ENCODE data around the gene KANSL1L. TPM values are rescaled to one million over a fixed set of nuclear protein-coding genes. Genes with fewer than 3 reads are reported as not detected.

Gene KANSL1L
- total and polyA plus RNA-seq, 12 donors, result 4.0 to 27.3 (median 18.9) TPM

- intact Hi-C loops (cut with DNase I), result loop anchor here (1.0 to 10.0 kb wide), 7 partner anchors 217 to 417 kb away; no protein-coding TSS in a partner anchor
- 91 to 95% methylated on average over 2 of the region's 2 CpGs for WGBS, 2 donors
Measured at GRCh38 chr2:209977386-209978239, 193.6 kb downstream of the KANSL1L start.

DNA sequence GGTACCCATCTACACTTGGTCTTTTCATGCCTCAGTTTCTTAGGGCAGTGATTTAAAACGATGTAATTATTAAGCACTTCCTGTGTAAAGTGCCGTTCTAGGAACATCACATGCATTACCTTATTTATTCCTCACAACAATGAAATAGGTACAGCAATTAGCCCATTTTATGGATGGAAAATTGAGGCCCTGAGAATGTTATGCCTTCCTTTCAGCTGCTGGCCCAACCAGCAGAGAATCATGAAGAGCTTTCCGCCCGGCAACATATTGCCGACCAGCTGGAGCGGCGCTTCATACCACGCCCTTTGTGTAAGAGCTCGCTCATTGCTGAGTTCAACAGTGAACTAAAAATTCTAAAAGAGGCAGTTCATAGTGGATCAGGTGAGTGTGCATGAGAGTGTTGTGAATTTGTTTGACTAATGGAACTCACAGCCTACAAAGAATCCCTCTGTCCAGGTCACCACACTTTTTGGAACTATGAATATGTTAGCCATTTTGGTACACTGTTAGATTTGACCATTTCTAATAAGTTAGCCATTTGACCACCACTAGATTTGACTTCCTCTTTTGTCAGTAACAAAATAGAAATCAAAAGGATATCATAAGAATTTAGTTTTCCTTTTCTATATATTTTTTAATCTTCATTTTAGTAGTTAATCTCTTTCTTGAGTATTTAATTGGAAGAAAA is 194.4 kb downstream of the KANSL1L start:
- Histone ChIP-seq H3K4me3 (no peak overlapping the region), H3K36me3 (no peaks in the 10 kb centered on the region), H3K27me3 (peaks cover 0 to 11% (median 0%) of the 10 kb centered on the region in 7 donors), H3K4me1 (no peaks in the 10 kb centered on the region), H3K9me3 (no peaks in the 10 kb centered on the region), H3K27ac (no peak overlapping the region)
- no peak for DNase-seq
- intact Hi-C loops (cut with DNase I), result loop anchor here in 8 of 10 donors (1.0 to 10.0 kb wide), 6 partner anchors 218 to 418 kb away; no protein-coding TSS in a partner anchor
- TF ChIP-seq, protein P1, sequence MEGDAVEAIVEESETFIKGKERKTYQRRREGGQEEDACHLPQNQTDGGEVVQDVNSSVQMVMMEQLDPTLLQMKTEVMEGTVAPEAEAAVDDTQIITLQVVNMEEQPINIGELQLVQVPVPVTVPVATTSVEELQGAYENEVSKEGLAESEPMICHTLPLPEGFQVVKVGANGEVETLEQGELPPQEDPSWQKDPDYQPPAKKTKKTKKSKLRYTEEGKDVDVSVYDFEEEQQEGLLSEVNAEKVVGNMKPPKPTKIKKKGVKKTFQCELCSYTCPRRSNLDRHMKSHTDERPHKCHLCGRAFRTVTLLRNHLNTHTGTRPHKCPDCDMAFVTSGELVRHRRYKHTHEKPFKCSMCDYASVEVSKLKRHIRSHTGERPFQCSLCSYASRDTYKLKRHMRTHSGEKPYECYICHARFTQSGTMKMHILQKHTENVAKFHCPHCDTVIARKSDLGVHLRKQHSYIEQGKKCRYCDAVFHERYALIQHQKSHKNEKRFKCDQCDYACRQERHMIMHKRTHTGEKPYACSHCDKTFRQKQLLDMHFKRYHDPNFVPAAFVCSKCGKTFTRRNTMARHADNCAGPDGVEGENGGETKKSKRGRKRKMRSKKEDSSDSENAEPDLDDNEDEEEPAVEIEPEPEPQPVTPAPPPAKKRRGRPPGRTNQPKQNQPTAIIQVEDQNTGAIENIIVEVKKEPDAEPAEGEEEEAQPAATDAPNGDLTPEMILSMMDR (IDR thresholded peaks at IDR 0.05), result no peak
- WGBS, 2 donors, result 83 to 86% methylated on average over 9 of the region's 9 CpGs
- ATAC-seq, result no peak

More at GRCh38 chr2:209977386-209978239, 193.6 kb downstream of the KANSL1L start:
- no peaks in the 10 kb centered on the region for H3K4me1 ChIP-seq
- no peak for DNase-seq
- H3K27me3 ChIP-seq, result peaks cover 0 to 9% (median 0%) of the 10 kb centered on the region in 7 donors
- H3K9me3 ChIP-seq, result no peaks in the 10 kb centered on the region
- TF ChIP-seq, protein P1 (IDR thresholded peaks at IDR 0.05), result peak; percentile 25 to 81 (median 69)
- H3K36me3 ChIP-seq, result no peaks in the 10 kb centered on the region
- ATAC-seq, result peak in 2 of 8 donors; percentile 33 to 54
- no peak overlapping the region for H3K27ac ChIP-seq
- no peak overlapping the region for H3K4me3 ChIP-seq

GRCh38 chr2:209974576-209974975 is 196.6 kb downstream of the KANSL1L start:
- Histone ChIP-seq H3K9me3 (no peaks in the 10 kb centered on the region), H3K4me3 (no peak overlapping the region), H3K27ac (no peak overlapping the region), H3K36me3 (no peaks in the 10 kb centered on the region), H3K27me3 (peaks cover 0 to 11% (median 3%) of the 10 kb centered on the region in 7 donors), H3K4me1 (no peaks in the 10 kb centered on the region)
- 48 to 59% methylated on average over 1 of the region's 1 CpG for WGBS, 2 donors
- DNase-seq (no peak), ATAC-seq (no peak)
- intact Hi-C loops (cut with DNase I), result loop anchor here in 1 of 10 donors (10.0 kb wide), 1 partner anchor 420 kb away; no protein-coding TSS in a partner anchor
- TF ChIP-seq, protein P1 (IDR thresholded peaks at IDR 0.05), result no peak

- Histone ChIP-seq H3K4me3 (no peak overlapping the region), H3K27me3 (peaks cover 0 to 12% (median 3%) of the 10 kb centered on the region in 7 donors), H3K4me1 (no peaks in the 10 kb centered on the region), H3K27ac (no peak overlapping the region), H3K9me3 (no peaks in the 10 kb centered on the region), H3K36me3 (no peaks in the 10 kb centered on the region)
- TF ChIP-seq, protein P1 (IDR thresholded peaks at IDR 0.05), result no peak
- DNase-seq (no peak), ATAC-seq (no peak)
- intact Hi-C loops (cut with DNase I), result loop anchor here in 1 of 10 donors (10.0 kb wide), 1 partner anchor 421 kb away; no protein-coding TSS in a partner anchor
- WGBS, 2 donors, result 34 to 37% methylated on average over 1 of the region's 1 CpG
Measured at GRCh38 chr2:209973328-209973727, 197.9 kb downstream of the KANSL1L start.
